Measurements from ENCODE around the gene INMT.

DNA sequence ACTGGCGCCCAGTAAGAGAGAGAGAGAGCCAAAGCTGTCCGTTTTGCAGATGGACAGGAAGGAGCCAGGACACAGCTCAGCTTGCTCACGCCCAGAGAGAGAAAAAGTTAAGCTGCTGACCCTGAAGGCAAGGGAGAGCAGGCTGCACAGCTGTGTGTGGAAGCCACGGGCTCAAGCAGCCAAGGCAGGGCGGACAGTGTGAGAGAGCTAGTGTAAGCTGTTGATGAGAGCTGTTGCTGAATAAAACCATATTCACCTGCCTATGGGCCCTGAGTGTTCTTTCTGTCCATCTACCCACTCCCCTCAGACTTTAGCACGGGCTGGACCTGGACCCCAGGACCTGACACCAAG is 5.4 kb downstream of the INMT start:
- TF ChIP-seq, protein P1, sequence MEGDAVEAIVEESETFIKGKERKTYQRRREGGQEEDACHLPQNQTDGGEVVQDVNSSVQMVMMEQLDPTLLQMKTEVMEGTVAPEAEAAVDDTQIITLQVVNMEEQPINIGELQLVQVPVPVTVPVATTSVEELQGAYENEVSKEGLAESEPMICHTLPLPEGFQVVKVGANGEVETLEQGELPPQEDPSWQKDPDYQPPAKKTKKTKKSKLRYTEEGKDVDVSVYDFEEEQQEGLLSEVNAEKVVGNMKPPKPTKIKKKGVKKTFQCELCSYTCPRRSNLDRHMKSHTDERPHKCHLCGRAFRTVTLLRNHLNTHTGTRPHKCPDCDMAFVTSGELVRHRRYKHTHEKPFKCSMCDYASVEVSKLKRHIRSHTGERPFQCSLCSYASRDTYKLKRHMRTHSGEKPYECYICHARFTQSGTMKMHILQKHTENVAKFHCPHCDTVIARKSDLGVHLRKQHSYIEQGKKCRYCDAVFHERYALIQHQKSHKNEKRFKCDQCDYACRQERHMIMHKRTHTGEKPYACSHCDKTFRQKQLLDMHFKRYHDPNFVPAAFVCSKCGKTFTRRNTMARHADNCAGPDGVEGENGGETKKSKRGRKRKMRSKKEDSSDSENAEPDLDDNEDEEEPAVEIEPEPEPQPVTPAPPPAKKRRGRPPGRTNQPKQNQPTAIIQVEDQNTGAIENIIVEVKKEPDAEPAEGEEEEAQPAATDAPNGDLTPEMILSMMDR (IDR thresholded peaks at IDR 0.05; ENCODE audit: low read depth, low read length): no peak
- TF ChIP-seq EZH2phosphoT487 (IDR thresholded peaks at IDR 0.05; ENCODE audit: low read depth): no peak

Data from OCI-LY3 (cell line).